Fibroblast of the conjunctiva (primary cell): ENCODE data around the gene SLC2A10.
"Not testable (repeated sequence)": the region's sequence is repeated elsewhere in the genome, so short reads cannot be mapped to it uniquely, and the experiment has no call there.

Experiments used
- DNase-seq: peaks from one replicate; pipeline ENCODE4 v3.0.0-alpha.2; 2010; ENCODE audit warnings: low read depth

Gene SLC2A10

DNA sequence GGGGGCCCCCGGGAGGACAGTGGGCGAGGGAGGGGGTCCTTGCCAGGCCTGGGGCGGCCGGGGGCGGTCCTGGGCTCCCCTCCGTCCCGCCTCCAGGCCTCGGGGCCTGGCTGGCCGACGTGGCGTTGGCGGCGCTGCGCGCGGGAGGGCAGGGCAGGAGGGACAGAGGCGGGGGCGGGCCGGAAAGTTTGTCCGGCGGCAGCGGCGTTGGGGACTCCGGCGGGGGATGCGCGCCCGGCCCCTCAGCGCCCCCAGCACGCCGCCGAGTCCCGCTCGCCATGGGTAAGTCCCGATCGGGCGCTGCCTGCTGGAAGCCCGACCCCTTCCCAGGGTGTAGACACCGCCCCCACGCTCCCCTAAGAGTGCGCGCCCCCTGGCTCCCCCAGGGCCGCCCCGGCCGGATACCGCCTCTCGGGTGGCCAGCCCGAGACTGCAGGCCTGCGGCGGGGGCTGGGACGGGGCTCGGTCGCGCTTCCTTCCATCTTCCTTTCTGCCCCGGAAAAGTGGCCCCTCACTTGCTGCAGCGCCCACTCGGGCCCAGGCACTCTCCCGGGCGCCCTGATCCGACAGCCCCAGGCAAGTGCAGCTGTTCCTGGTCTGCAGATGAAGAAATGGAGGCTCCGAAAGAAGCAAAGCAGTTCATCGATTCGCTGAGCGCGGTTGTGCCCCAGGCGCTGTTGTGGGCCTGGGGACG lies at the start of gene SLC2A10:
Gene SLC2A10, plus strand, starts transcription at position 191 of the 694 bp plus-strand sequence. Its CDS starts 88 bp downstream, at position 279.
- DNase-seq = peak; percentile 21

DNA sequence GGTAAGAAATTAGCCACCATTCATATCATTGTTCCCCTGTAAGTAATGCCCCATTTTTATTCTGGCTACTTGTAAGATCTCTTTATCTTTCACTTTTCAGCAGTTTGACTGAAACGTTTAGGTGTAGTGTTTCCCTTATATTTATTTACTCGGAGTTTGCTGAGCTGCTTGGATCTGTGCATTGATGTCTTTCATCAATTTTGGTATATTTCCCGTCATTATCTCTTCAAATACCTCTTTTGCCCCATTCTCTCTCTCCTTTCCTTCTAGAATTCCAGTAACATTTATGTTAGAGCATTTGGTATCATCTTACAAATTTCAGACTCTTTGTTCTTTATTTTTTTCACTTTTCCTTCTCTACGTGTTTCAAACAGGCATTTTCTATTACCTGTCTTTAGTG lies 49.0 kb upstream of the SLC2A10 start:
- no peak for DNase-seq

- DNase-seq = no peak
Measured at GRCh38 chr20:46661659-46662058, 47.8 kb upstream of the SLC2A10 start.

GRCh38 chr20:46663531-46663930 lies 45.9 kb upstream of the SLC2A10 start:
- DNase-seq = no peak

GRCh38 chr20:46665602-46666001 lies 43.8 kb upstream of the SLC2A10 start:
- DNase-seq = no peak

DNA sequence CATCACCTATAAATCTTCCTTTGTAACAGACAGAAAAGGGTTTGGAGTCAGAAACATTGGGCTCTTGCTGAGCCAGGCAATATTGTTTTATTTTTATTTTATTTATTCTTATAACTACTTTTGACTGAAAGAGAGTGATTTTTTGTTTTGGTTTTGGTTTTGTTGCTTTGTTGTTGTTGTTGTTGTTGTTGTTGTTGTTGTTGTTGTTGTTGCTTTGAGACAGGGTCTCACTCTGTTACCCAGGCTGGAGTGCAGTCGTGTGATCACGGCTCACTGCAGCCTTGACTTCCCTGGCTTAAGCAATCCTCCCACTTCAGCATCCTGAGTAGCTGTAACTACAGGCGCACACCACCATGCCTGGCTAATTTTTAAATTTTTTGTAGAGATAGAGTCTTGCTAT lies 43.1 kb upstream of the SLC2A10 start:
- DNase-seq = no peak

GRCh38 chr20:46666818-46667515 lies 42.5 kb upstream of the SLC2A10 start:
- DNase-seq = no peak

DNA sequence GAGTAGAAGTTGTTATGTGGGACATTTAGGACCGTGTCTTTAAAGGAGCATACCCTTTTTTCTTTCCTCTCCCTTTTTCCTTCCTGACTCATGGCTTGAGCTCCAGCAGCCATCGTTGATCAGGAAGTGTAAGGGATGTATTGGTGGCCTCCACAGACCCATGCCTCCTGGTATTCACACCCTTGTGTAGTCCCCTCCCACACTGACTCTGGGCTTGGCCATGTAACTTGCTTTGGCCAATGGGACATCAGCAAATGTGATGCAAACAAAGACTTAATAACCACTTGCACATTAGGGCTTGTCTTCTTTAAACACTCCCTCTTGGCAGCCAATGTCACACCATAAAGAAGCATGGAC lies 39.2 kb upstream of the SLC2A10 start:
- no peak for DNase-seq

DNA sequence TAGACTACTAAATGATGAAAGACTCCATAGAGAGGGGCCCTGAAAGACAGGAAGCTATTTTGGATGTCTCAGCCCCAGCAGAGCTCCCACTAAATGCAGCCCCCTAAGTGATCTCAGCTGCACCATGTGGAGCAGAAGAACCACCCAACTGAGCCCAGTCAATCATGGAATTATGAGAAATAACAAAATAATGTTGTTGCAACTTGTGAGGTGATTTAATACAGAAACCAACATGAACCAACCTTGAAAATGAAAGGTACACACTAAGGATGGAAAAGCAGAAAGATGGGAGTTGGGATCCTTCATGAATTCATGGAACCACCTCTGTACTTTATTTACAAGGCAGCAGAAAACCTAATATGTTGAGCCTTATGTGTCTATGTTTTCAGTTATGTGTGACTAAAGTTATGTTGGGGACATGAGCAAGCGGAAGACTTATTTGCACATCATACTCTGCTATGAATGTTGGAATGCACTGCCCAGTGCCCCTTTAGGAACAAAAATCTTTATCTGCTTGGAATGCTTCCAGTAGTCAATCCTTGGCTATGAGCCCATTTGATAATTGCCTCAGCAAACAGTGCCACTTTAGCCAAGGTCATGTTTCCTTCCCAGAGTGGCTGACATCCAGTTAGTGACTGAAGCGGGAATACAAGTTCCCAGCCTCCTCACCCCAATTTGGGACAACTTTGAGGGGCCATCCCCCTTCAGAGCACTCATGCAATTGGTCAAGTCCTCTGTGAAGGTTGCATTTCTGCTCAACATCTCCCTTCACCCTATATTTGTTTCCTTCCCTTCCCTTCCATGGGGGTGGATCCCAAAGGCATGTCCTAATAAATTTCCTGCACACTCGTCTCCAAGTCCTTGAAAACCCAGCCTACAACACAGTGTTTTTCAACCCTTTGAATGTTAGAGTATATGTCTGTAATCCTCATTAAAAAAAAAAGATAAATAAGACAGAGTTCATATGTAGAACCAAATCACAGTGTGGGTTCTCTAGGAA lies 38.6 kb upstream of the SLC2A10 start:
- no peak for DNase-seq

DNA sequence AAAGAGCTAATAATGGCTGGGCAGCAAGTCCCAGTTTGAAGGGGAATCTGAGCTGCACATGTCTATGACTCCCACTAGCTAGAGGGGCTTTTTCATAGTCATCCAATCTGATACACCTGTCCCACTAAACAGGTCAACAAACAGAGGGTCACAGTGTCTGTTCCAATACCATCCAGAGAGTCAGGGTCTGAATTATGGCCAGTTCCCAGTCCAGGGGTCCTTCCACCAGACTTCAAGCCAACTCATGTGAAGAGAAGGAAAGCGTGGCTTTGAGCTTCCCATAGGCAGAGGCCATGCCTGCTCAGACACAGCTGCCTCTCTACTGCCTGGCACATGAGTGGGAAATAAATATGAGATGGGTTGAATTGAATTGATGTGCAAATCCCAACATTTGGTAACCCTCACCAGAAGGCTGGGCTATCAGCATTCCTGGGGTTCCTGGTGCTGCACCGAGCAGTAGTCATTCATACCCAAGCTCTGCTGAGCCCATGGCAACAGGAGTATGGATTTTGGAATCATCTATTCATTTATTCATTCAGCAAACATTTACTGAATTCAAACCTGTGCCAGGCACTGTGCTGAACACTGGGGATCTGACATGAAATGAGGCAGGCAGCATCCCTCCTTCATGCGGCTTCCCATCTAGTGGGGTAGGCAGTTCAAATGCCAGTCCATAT lies 37.4 kb upstream of the SLC2A10 start:
- no peak for DNase-seq

DNA sequence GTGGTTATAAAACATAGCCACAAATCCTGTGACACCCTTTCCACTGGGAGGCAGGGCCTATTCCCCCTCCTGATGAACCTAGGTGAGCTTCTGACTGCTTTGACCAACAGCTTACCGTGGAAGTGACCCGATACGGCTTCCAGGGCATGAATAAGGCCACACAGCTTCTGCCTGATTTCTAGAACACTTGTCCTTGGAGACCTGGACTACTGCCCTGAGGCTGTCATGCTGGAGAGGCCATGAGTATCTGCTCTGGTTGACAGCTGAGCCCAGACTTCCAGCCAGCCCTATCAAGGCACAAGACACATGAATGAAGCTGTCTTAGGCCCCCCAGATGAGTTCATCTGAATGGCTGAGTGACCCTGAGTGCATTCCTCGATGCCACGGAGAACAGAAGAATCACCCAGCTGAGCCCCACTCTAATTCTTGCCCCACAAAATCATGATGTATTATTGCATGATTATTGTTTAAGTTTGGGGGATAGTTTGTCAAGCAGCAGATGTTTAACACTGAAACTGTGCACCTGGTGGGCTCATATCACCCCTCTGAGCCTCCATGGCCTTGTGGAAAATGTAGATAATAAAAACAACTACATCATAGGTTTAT lies 36.8 kb upstream of the SLC2A10 start:
- no peak for DNase-seq

GRCh38 chr20:46673394-46674252 lies 35.8 kb upstream of the SLC2A10 start:
- DNase-seq = no peak

DNA sequence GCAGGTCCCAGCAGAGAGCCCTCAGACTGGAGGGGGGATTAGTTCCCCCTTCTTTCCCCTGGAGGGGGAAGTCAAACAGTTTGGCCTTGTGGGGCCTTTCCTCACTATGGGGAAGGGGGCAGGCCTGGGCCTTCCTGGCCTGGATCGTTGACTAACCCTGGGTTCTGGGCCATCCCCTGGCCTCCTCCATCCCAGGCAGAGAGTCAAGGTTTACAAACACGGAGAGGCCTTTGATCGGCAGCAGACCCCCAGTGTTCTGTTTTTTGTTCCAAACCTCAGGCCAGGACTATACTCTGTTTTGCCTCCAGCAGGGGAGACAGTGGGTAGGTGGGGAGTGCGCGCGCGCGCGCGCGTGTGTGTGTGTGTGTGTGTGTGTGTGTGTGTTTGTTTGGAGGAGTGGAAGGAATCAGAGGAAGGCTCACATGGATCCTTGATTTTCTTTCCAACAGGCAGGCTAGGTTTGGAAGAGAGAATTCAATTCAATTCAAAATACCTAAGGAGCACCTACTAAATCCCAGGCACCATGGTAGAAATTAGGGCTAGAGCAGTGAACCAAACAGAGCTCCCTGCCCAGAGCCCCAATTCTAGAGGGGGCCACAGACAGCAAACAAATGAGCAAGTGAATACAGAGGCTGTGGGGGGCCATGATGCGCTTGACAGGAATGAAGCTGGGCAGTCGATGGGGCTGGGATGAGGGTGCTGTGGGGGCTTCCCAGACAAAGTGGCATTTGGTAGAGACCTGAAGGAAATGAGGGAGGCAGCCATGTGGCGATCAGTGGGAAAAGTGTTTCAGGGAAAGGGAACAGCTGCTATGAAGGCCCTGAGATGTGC lies 35.0 kb upstream of the SLC2A10 start:
- DNase-seq = no peak

DNA sequence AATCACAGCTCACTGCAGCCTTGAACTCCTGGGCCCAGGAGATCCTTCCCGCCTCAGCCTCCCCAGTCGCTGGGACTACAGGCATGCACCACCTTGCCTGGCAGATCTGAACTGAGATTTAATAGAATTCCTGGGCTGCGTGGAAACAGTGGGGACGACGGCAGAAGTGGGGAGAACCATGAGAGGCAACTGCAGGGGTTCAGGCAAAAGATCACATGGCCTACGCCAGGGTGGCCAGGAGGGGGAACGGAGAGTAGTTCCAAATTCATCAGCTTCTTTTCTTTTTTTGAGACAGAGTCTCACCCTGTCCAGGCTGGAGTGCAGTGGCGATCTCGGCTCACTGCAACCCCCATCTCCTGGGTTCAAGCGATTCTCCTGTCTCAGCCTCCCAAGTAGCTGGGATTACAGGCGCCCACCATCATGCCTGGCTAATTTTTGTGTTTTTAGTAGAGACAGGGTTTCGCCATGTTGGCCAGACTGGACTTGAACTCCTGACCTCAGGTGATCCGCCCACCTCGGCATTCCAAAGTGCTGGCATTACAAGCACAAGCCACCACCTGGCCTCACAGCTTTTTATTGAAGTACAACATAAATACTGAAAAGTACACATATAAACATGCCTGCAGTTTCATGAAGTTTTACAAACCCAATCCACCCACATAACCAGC lies 32.7 kb upstream of the SLC2A10 start:
- DNase-seq = not testable (repeated sequence)

GRCh38 chr20:46677608-46678007 lies 31.8 kb upstream of the SLC2A10 start:
- no peak for DNase-seq

DNA sequence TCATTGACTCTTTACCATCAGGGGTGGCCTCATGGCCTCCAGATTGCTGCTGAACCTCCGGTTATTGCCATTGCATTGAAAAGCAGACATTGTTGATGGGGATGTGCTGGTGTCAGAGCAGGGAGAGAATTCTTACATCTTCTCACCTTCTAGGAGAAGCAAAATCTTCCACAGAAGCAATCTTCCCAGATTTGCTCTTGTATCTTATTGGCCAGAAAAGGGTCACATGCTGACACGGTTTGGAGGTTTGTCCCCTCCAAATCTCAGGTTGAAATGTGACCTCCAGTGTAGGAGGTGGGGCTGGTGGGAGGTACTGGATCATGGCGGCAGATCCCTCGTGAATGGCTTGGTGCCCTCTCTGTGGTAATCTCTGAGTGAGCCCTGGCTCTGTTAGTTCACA lies 30.9 kb upstream of the SLC2A10 start:
- no peak for DNase-seq

- no peak for DNase-seq
Measured at GRCh38 chr20:46680684-46681031, 28.8 kb upstream of the SLC2A10 start.

GRCh38 chr20:46681032-46681854 lies 28.2 kb upstream of the SLC2A10 start:
- DNase-seq = peak; percentile 21
